SIG-M5 (cell line): Measurements from ENCODE around the gene TBC1D4.
"Not testable (repeated sequence)": the region's sequence is repeated elsewhere in the genome, so short reads cannot be mapped to it uniquely, and the experiment has no call there.

Experiments
- DNase-seq: peaks from one replicate; lab custom pipeline; 2025; lab: John Stamatoyannopoulos, UW

The TBC1D4 gene

DNA sequence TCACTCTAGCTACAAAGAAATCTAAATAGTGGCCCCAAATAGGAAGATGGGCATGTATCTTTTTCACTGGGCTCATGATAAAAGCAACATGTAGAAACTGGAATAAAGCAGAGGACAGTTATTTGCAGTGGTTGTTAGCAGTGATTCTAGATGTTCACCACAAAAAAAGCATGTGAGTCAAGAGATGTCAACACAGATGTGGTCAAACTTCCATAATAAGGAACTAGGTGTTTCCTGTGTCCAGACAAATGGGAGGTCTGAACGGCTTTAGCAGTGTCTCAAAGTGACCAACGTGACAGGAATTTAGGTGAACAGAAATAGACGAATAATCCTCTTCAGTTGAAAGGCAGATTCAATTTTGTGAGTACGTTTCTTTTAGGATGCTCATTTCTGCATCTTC lies 162.7 kb downstream of the TBC1D4 start:
- no peak for DNase-seq

DNA sequence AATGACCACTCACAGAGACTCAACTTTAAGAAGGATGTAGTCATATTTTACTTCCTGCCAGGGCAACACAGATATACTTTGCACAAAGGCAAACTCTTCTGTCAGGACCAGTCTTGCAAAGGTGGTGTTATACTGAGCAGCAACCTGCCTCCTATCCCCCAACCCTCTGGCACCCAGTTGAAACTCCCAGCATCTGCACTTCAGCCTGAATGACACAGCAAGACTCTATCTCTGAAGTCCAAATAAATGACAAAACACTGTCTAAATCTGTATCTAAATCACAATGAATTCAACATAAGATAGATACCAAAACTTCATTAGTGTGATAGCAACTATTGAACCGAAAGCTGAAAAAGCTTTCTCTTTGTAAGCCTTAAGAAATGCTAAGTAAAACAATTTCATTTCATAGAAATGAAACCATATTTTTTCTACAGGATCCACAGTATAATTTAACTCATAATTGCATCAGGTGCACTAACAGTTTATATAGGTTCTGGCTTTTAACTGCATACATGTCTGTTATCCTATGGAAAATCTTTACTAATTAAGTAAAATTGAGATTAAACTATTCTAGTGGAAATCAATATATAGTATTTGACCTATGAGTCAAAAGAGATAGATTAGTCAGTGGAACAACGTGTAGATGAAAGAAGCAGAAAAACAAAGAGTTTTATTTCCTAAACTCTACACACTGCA lies 163.7 kb downstream of the TBC1D4 start:
- DNase-seq = no peak

DNA sequence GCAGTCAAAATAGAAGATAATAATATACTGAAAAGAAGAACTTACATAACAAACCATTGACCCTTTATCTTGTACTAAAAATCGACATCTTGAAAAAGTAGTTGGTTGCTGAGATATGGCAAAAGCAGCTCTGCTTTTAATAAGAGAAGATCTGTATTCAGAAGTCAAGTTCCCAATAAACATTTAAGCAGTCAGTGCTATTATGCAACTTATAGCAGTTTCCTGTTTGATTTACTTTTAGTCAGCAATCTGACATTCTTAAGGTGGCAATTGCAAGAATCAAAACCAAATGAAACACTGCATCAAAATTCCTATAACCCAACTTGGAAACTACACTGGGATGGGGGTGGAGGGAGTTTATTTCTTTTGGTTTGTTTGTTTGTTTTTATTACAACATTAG lies 165.5 kb downstream of the TBC1D4 start:
- no peak for DNase-seq

DNA sequence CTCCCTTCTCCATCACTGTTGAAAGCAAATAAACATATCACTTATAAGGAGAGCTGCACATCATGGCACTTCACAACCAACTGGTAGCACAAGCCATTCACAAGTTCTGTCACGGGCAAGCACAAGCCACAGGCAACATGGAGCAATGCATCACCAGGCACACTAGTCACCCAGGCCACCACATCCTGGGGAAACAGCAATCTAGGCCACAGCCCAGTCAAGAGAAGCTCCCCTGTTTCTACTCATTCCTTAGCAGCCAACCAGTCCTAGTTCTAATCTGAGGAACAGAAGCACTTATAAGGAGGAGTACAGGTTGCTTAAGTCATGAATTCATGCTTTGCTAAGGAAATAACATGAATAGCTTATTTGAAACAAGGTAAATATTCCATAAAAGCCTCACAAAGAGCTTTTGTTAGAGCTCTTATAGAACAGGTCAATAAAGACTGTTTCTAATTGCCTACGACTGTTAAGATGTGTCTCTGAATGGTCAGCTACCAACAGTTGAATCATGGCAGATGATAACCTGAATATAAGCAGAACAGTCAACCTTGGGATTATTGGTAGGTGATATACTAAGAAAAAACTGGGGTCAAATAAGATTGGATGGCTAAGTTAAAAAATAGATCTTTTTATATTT lies 169.0 kb downstream of the TBC1D4 start:
- DNase-seq = no peak

DNA sequence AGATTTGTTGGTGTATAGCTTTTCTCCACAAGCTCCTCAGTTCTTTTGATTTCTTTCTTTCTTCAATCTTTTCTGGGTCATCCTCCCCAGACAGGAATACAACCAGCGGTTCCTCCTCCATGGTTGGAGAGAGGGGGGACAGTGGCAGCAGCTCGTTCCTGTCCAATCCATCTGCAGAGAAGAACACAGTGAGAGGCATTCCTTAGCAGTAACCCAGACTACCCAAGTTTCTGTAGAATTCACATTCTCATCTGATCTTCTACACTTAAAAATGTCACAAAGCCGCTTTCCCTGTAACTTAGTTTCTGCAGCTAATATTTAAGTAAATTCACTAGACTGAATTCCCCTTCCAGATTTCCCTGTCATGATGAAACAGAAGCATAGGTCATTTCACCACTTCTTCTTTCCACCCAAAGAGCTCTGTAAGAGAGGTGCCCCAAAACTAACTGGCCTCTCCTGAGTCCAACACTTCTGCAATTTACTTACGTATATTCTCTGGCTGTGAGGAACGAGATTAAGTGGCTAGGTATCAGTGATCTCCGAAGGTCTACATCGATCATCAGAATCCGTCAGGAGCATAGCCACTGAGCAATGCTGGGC lies 171.9 kb downstream of the TBC1D4 start:
- no peak for DNase-seq

DNA sequence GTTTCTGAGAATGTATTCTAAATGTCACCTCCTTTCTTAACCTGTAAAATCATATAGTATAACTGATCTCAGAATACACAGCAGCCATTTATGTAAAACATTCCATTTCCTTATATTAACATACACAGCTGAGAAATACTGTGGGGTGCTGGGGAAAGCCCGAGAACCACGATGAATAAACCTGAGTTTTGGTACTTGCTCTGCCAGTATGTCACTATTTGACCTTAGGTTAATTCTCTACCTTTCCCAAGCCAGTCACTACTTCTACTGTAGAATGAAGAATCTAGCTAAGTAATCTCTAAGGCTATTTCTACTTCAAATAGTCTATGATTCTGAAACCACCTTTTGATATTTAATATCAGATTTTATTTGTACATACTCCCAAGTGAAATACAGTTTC lies 173.7 kb downstream of the TBC1D4 start:
- DNase-seq = no peak

DNA sequence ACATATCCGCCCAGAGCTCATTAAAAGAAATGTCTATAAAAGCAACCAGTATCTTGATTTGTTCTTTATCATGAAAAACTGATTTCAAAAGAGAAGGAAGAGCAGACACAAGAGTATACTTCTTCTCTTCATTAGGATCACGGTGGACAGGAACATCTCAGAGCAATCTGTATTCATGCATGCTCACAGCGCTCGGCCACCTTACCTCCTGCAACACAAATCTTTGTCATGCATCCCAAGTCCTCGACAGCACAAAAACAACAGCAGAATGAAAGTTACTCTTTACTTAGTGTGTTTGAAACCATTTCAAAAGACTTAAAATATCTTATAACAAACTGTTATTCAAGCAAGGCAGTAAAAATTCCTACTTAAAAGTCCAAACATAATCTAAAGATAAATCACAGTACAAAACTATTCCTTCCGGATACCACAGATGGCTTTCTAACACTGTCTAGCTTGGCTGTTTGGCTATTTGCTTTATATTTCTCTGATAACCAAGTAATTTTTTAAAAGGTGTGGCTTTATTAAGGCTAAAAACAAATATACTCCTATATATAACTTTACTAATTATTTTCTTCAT lies 174.5 kb downstream of the TBC1D4 start:
- no peak for DNase-seq

DNA sequence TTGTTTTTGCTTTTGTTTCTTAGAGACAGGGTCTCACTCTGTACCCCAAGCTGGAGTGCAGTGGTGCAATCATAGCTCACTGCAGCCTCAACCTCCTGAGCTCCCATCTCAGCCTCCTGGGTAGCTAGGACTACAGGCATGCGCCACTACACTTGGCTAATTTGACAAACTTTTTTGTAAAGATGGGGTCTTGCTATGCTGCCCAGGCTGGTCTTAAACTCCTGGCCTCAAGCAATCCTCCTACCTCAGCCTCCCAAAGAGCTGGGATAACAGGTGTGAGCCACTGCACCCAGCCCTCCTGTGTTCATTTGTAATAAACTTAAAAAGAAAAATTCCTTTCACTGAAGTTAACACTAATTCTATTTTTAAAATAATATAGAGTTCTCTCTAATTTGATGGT lies 175.0 kb downstream of the TBC1D4 start:
- DNase-seq = not testable (repeated sequence)

DNA sequence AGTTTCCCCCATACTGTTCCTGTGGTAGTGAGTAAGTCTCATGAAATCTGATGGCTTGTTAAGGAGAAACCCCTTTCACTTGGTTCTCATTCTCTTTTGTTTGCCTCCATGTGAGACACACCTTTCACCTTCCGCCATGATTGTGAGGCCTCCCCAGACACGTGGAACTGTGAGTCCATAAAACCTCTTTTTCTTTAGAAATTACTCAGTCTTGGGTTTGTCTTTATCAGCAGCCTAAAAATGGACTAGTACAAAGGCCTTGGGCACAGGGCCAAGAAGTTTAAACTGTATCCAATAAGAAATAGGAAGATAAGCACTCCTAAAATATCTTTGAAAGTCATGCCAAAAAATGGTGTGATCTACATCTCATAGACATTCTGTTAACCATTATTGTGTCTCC lies 176.9 kb downstream of the TBC1D4 start:
- DNase-seq = no peak

DNA sequence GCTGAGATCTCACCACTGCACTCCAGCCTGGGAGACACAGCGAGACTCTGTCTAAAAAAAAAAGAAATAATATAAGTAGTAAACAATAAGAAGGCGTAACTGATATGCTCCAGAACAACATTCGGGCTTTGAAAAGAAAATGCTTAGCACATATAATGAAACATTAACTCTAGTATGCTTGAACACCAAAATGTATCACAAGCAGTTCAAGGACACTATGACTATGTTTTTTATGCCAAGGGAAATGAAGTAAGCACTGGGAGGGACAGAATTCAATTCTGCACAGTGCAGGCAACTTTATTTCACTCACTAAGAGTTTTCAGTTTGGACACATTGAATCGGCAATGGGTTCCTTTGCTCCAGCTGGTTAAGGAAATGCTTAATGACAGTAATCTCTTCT lies 178.7 kb downstream of the TBC1D4 start:
- no peak for DNase-seq

DNA sequence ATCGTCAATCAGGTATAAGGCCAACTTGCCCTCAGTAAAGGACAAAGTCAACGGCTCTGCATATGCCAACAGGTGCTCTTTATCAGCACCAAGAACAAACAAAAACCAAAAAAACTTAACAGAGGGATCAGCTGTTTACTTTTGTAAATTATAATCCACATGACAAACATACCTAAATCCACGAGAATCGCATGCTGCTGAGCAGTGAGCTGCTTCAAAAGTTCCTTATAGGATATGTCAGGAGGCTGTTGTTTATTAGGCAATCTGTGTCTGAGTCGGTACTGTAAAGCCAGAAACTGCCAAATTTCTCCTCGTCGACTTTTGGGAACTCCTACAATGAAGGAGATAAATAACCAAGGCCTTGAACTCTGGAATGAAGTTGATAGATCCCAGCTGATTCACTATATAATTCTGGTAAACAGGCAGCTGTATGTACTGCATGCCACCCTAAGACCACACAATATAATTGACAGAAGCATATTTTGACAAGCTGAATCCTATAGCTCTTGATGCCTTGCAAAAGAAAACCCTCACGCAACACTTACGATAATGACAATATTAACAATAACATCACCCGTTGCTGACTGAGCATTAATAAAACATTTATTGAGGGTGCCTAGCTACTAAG lies 179.8 kb downstream of the TBC1D4 start:
- DNase-seq = no peak

DNA sequence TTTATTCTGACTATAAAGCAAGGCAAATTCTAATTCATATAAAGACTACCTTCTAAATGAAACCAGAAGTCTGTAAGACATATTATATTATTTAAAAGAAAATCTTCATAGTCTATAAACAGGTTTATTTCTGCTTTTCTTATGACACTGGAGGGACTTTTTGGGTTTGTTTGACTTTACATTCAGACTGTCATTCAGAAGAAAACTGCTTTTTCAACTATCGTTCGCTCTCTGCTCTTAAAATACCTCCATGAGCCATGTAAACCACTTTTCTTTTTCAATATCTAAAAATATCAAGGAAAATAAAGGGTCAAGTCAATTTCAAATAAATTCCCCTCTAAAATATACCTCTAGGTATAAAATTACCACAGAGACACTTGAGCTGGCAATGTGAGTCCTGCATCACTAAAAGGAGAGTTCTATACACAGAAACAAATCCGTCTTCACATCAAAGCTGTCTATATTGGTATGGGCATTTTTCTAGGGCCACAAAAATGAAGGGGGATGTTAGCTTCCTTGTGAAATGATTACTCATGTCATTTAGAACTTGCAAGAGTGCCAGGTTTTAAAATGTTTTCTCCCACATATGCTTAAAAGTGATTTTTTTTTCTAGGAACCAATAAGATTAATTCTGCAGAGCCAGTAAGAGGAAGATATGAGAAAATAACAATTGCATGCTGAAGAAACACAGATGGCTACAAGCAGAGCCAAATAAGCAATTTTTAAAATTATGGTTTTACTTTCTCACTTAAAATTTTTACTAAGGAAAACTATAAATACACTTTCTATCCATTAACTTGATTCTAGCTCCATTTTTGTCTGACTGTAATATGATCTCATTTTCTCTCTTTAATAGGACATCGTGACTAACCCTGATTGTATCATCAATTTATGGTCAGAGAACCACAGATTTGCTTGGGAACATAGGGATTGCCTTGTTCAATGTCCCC lies 181.8 kb downstream of the TBC1D4 start:
- DNase-seq = no peak

DNA sequence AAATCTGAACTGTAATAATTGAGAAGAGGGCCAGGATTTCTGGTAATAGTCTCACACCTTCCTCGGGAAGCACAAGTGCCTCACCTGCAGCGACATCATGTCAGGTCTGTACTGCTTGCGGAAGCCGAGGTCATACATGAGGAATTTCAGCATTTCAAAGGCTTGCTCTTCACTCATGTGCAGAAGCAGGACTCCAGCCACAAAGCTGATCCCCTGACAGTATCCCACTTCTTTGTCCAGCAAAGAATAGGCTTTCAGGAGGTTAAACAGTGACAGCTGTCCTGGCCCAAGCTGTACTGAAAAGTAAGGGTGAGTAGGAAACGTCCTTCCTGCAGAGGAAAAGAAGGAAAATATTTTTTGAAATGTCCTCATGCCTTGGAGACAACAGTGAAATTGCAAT lies 182.7 kb downstream of the TBC1D4 start:
- no peak for DNase-seq

DNA sequence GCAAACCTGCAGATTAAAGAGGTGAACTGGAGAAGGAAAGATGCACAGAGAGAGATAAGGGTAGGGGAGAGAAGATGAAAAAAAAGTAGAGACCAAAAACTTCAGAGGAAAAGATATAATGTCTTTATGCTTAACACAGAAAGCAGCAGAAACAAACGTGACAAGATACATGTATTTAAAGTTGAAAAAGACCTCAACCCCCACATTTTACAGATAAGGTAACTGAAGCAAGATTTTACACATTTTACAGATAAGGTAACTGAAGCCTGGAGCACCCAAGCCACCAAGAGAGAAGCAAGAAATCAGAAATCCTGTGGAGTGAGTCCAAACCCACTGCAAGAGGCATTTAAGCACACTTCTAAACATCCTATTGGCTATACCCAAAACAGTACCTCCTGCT lies 185.3 kb downstream of the TBC1D4 start:
- no peak for DNase-seq

DNA sequence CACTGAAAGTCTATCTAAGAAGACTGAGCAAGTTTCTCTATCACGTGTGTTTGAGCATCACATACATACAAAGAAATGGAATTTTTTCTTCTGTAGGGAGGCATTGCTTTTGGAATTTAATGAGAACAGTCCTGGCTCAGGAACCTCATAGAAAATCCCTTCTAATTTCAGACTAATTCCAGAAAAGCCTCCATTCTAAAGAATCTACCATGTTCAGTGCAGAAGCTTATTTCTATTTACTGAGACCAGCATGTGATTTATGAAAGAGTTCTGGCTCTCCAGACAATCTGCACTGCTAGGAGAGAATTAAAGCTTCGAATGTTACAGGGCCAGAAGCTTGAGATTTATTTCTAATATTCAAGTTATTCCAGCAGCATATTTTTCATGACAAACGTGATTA lies 186.8 kb downstream of the TBC1D4 start:
- no peak for DNase-seq

DNA sequence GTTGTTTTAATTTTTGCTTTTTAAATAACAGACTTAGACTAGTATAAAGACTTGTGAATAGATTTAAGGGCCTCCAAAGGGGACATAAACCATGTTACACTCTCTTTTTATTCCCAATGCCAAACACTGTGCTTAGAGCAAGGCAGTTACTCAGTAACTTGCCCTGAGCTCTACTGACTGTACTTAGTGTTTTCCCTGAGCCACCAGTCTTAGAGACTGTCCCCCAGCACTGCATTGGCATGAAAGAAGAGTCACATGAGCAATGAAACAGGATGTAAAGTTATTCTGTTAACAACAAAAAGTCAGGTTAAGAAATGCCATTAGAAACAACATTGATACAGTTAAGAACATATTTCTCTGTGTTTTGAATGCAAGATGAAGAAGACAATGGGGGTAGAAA lies 187.9 kb downstream of the TBC1D4 start:
- DNase-seq = no peak

DNA sequence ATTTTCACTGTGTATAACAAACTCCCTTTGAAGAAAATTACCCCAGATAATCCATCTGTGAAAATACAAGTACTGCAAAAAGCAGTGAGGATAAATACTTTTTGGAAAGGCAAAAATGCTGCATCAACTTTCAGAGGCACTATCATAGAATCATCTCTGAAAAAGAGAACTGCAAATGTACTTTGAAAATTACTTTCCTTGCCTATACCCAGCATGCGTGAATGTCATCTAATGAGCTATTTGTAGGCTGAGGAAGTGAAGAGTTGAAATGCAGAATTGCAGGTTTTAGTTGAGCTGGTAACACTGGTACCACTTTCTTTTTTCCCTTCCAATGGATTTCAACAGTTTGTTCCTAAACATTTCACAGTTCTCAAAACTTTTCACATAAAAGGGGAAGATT lies 196.7 kb downstream of the TBC1D4 start:
- DNase-seq = no peak

DNA sequence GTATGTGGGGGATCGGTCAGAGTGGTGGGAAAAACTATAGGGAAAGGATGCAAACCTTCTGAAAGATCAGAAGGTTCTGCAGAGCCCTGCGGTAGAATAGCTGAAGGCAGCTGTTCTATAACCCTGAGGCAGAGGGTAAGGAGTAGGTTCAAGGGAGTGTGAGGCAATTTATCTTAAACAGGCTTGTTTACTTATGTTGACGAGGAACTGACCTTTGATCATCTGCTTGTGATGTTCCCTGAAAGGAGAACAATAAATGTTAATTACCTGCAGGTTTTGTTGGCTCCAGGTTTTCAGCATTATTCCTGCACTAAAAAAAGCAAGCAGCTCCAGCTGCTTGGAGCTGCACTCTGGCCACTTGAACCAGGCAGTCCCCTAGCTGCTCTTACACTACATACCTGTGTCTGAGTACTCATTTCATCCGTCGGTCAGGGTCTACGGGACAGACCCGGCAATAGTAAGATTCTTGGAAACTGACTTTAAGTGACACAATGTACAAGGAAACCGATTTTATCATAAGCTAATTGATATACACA lies 202.1 kb downstream of the TBC1D4 start:
- no peak for DNase-seq

DNA sequence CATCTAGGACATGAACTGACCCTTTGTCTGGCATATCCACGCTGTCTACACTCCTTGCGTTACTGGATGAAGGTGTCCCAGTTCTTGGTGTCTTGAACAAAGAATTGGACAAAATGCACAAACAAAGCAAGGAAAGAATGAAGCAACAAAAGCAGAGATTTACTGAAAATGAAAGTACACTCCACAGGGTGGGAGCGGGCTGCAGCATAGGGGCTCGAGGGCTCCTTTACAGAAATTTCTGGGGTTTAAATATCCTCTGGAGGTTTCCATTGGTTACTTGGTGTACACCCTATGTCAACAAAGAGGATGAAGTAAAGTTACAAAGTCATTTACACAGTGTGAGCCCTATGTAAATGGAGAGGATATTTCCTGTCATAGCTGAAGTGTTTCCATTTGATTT lies 208.3 kb downstream of the TBC1D4 start:
- DNase-seq = not testable (repeated sequence)

DNA sequence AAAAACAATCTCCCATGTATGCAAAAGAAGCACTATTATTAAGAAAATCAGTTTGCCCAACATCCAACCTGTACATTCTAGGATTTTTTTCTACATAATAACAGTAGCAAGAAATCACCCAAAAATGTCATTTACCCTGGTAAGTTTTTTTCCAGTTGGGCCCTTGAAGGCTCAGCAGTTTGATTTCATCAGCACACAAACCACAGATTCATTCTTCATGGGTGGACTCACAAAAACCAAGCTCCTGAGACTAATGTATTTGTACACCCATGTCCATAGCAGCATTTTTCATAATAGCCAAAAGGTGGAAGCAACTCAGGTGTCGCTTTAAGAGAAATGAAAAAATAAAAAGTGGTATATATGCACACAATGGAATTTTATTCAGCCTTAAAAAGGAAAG lies 210.1 kb downstream of the TBC1D4 start:
- DNase-seq = no peak

DNA sequence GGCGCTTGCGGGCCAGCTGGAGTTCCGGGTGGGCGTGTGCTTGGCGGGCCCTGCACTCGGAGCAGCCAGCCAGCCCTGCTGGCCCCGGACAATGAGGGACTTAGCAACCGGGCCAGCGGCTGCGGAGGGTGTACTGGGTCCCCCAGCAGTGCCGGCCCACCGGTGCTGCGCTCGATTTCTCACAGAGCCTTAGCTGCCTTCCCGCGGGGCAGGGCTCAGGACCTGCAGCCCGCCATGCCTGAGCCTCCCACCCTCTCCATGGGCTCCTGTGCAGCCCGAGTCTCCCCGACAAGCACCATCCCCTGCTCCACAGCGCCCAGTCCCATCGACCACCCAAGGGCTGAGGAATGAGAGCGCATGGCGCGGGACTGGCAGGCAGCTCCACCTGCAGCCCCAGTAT lies 213.5 kb downstream of the TBC1D4 start:
- not testable (repeated sequence) for DNase-seq
